Activated naive CD8-positive, alpha-beta T cell treated with anti-CD3 and anti-CD28 coated beads, Interleukin-2, amount 50 U/mL, for 24 hours (primary cell): ENCODE data around the gene TMEM63B.

ENCODE experiments used
- ATAC-seq: fragments of 150-1000 bp; cut with Tn5 transposase; one replicate; pipeline ENCODE4 v1.10.0; 2021
- DNase-seq: peaks from one replicate; pipeline ENCODE4 v3.0.0; 2021
- H3K27ac Mint-ChIP-seq: one replicate; pipeline ENCODE4 v1.8.0; 2021; ENCODE audit warnings: mild to moderate bottlenecking, mixed read lengths
- H3K27me3 Mint-ChIP-seq: one replicate; pipeline ENCODE4 v1.8.0; 2021; ENCODE audit warnings: mixed read lengths
- H3K36me3 Mint-ChIP-seq: one replicate; pipeline ENCODE4 v1.8.0; 2021; ENCODE audit warnings: low read depth, mixed read lengths
- H3K4me1 Mint-ChIP-seq: one replicate; pipeline ENCODE4 v1.8.0; 2021; ENCODE audit warnings: mixed read lengths
- H3K4me3 Mint-ChIP-seq: one replicate; pipeline ENCODE4 v1.8.0; 2021; ENCODE audit warnings: mild to moderate bottlenecking, moderate library complexity, mixed read lengths
- H3K9me3 Mint-ChIP-seq: one replicate; pipeline ENCODE4 v1.8.0; 2021; ENCODE audit warnings: mixed read lengths

TMEM63B gene

GRCh38 chr6:44120692-44121443 lies 6.5 kb upstream of the TMEM63B start:
- H3K4me1 Mint-ChIP-seq = peaks cover 87% of the 10 kb centered on the region
- no peak overlapping the region for H3K27ac Mint-ChIP-seq
- no peak for DNase-seq
- no peak overlapping the region for H3K4me3 Mint-ChIP-seq
- ATAC-seq = no peak
- H3K27me3 Mint-ChIP-seq = no peaks in the 10 kb centered on the region
- H3K36me3 Mint-ChIP-seq = peaks cover 19% of the 10 kb centered on the region
- no peaks in the 10 kb centered on the region for H3K9me3 Mint-ChIP-seq

- peak; percentile 4 for ATAC-seq
- no peaks in the 10 kb centered on the region for H3K27me3 Mint-ChIP-seq
- peak overlapping the region; percentile 41 for H3K4me3 Mint-ChIP-seq
- H3K27ac Mint-ChIP-seq = peak overlapping the region; percentile 79
- peaks cover 80% of the 10 kb centered on the region for H3K4me1 Mint-ChIP-seq
- no peak for DNase-seq
- peaks cover 22% of the 10 kb centered on the region for H3K36me3 Mint-ChIP-seq
- no peaks in the 10 kb centered on the region for H3K9me3 Mint-ChIP-seq
These were observed 4.6 kb upstream of the TMEM63B start for GRCh38 chr6:44122801-44123200.

- Mint-ChIP-seq H3K4me1 (peaks cover 76% of the 10 kb centered on the region), H3K9me3 (no peaks in the 10 kb centered on the region), H3K27ac (peak overlapping the region; percentile 79), H3K4me3 (peak overlapping the region; percentile 41), H3K36me3 (peaks cover 20% of the 10 kb centered on the region), H3K27me3 (no peaks in the 10 kb centered on the region)
- ATAC-seq = no peak
- no peak for DNase-seq
These were observed 3.8 kb upstream of the TMEM63B start for GRCh38 chr6:44123544-44123943.

- Mint-ChIP-seq H3K27ac (peak overlapping the region; percentile 87), H3K4me1 (peaks cover 59% of the 10 kb centered on the region), H3K4me3 (peak overlapping the region; percentile 86), H3K9me3 (no peaks in the 10 kb centered on the region), H3K36me3 (peaks cover 16% of the 10 kb centered on the region), H3K27me3 (no peaks in the 10 kb centered on the region)
- peak; percentile 89 for ATAC-seq
- peak; percentile 80 for DNase-seq
These were observed 819 bp upstream of the TMEM63B start for GRCh38 chr6:44126320-44127149.

- DNase-seq (peak; percentile 31), ATAC-seq (no peak)
- Mint-ChIP-seq H3K36me3 (peaks cover 16% of the 10 kb centered on the region), H3K4me3 (peak overlapping the region; percentile 86), H3K4me1 (peaks cover 44% of the 10 kb centered on the region), H3K27me3 (no peaks in the 10 kb centered on the region), H3K9me3 (no peaks in the 10 kb centered on the region), H3K27ac (peak overlapping the region; percentile 56)
These were observed 915 bp downstream of the TMEM63B start for GRCh38 chr6:44128020-44128917.

GRCh38 chr6:44129841-44130322 lies 2.5 kb downstream of the TMEM63B start:
- ATAC-seq = no peak
- no peak for DNase-seq
- no peak overlapping the region for H3K27ac Mint-ChIP-seq
- H3K9me3 Mint-ChIP-seq = no peaks in the 10 kb centered on the region
- peak overlapping the region; percentile 42 for H3K4me3 Mint-ChIP-seq
- no peaks in the 10 kb centered on the region for H3K27me3 Mint-ChIP-seq
- peaks cover 30% of the 10 kb centered on the region for H3K4me1 Mint-ChIP-seq
- H3K36me3 Mint-ChIP-seq = peaks cover 10% of the 10 kb centered on the region

GRCh38 chr6:44131892-44132291 lies 4.5 kb downstream of the TMEM63B start:
- H3K4me3 Mint-ChIP-seq = no peak overlapping the region
- no peaks in the 10 kb centered on the region for H3K9me3 Mint-ChIP-seq
- DNase-seq (no peak), ATAC-seq (no peak)
- H3K4me1 Mint-ChIP-seq = peaks cover 10% of the 10 kb centered on the region
- H3K27ac Mint-ChIP-seq = no peak overlapping the region
- peaks cover 9% of the 10 kb centered on the region for H3K36me3 Mint-ChIP-seq
- H3K27me3 Mint-ChIP-seq = no peaks in the 10 kb centered on the region

- H3K9me3 Mint-ChIP-seq = no peaks in the 10 kb centered on the region
- ATAC-seq = no peak
- no peak for DNase-seq
- H3K27ac Mint-ChIP-seq = no peak overlapping the region
- H3K4me3 Mint-ChIP-seq = no peak overlapping the region
- H3K36me3 Mint-ChIP-seq = peaks cover 9% of the 10 kb centered on the region
- peaks cover 10% of the 10 kb centered on the region for H3K4me1 Mint-ChIP-seq
- no peaks in the 10 kb centered on the region for H3K27me3 Mint-ChIP-seq
These were observed 5.1 kb downstream of the TMEM63B start for GRCh38 chr6:44132476-44132875.

GRCh38 chr6:44133003-44133931 lies 5.9 kb downstream of the TMEM63B start:
- no peak for DNase-seq
- Mint-ChIP-seq H3K4me3 (no peak overlapping the region), H3K4me1 (peaks cover 8% of the 10 kb centered on the region), H3K27me3 (no peaks in the 10 kb centered on the region), H3K9me3 (no peaks in the 10 kb centered on the region), H3K27ac (no peak overlapping the region), H3K36me3 (peaks cover 9% of the 10 kb centered on the region)
- ATAC-seq = no peak

- no peak overlapping the region for H3K4me3 Mint-ChIP-seq
- no peaks in the 10 kb centered on the region for H3K9me3 Mint-ChIP-seq
- no peak overlapping the region for H3K27ac Mint-ChIP-seq
- DNase-seq = no peak
- H3K4me1 Mint-ChIP-seq = peaks cover 3% of the 10 kb centered on the region
- no peaks in the 10 kb centered on the region for H3K27me3 Mint-ChIP-seq
- H3K36me3 Mint-ChIP-seq = peaks cover 9% of the 10 kb centered on the region
- no peak for ATAC-seq
These were observed 6.8 kb downstream of the TMEM63B start for GRCh38 chr6:44133981-44134711.

- no peaks in the 10 kb centered on the region for H3K9me3 Mint-ChIP-seq
- no peak for DNase-seq
These were observed 7.9 kb downstream of the TMEM63B start for GRCh38 chr6:44135173-44135758.

GRCh38 chr6:44135875-44136274 lies 8.5 kb downstream of the TMEM63B start:
- ATAC-seq = no peak
- no peak for DNase-seq
- no peaks in the 10 kb centered on the region for H3K27me3 Mint-ChIP-seq
- H3K9me3 Mint-ChIP-seq = no peaks in the 10 kb centered on the region
- H3K4me3 Mint-ChIP-seq = no peak overlapping the region
- H3K27ac Mint-ChIP-seq = no peak overlapping the region
- peaks cover 9% of the 10 kb centered on the region for H3K36me3 Mint-ChIP-seq
- peaks cover 2% of the 10 kb centered on the region for H3K4me1 Mint-ChIP-seq

More at GRCh38 chr6:44135173-44135758, 7.9 kb downstream of the TMEM63B start:
- Mint-ChIP-seq H3K36me3 (peaks cover 9% of the 10 kb centered on the region), H3K27me3 (no peaks in the 10 kb centered on the region), H3K4me3 (no peak overlapping the region), H3K4me1 (peaks cover 2% of the 10 kb centered on the region), H3K27ac (no peak overlapping the region)
- ATAC-seq = no peak
